GM21619 (cell line): ENCODE results near the gene TMEM87A.

Source experiments
- ATAC-seq: cut with Tn5 transposase; IDR thresholded peaks from one replicate; pipeline ENCODE4 v1.9.1; 2021; ENCODE audit not compliant: unreplicated experiment

TMEM87A gene

DNA sequence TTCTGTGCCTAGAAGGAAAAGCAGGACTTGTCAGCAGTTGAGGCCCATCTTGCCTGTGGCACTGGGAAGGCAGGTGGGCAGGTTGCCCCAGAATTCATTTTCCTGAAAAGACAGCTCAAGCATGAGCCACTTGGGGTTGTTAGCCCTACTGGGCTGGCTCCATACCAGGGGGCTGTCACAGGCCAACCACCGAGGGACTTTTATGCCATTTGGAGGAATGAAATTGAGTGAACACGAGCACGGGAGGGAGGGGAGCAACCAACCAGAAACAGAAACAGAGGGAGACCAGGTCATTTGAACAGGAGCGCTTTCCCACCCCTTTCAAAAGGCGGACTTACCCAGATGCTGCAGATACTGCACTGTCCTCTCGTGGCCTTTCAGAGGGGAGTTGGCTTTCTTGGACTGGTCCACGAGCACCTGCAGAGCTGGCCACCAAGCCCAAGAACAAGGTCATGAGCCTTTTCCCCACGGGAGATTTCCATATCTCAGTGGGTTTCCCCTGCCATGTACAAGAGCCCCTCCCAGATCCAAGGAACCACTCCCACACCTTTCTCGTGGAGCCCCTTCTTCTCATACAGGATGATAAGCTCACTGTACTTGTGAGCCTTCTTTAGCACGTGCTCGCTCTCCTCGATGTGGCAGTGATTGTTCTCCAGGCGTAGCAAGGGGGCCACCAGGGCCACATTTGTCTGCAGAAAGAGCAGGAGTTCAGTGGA is 106.8 kb downstream of the TMEM87A start:
- ATAC-seq: no peak

- ATAC-seq: no peak
Measured at GRCh38 chr15:42165106-42165505, 108.1 kb downstream of the TMEM87A start.

GRCh38 chr15:42163947-42164550 is 109.2 kb downstream of the TMEM87A start:
- ATAC-seq: no peak

DNA sequence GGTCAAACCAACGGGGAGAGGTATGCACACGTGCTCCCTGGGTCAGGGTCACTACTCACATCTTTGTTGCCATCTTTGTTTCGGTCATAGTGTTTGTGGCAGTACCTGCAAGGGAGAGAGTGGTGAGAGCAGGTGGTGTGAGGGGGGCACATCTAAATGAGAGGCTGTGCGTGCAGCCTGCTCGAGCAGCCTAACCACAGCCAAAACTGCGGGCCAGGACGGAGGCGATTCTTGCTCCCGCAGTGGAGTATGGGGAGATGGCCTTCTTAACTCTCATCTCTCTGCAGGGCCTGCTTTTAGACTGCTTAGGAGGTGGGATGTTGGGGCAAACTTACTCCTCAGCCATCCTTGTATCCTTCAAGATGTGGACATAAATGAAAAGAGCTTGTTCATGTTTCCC is 109.9 kb downstream of the TMEM87A start:
- ATAC-seq: no peak
